ENCODE measurements around the gene RAB1A.
A peak's percentile ranks its signal among the peaks of the same experiment; 100 is the strongest.

- TF ChIP-seq CTCF (conservative IDR thresholded peaks at IDR 0.05; ENCODE audit: low read depth, low read length) (0 out of 2 replicates have a peak, but pooled peaks have one; percentile 14), EZH2 (IDR thresholded peaks at IDR 0.05; ENCODE audit: borderline replicate concordance, low read depth, low read length, poor library complexity, severe bottlenecking) (no peak)
These were observed 13.3 kb downstream of the RAB1A start for GRCh38 chr2:65116645-65117044.

All from A673 (cell line).